ENCODE measurements around the gene ATG7.

- no peak for TF ChIP-seq CTCF (IDR thresholded peaks at IDR 0.05; ENCODE audit: insufficient read depth, low read length, poor library complexity, severe bottlenecking)
- TF ChIP-seq EZH2phosphoT487 (conservative IDR thresholded peaks at IDR 0.05; ENCODE audit: low read length) = no peak
These were observed 264.9 kb downstream of the ATG7 start for GRCh38 chr3:11536936-11537612.

Data from SU-DHL-6 (cell line).